B cell (primary cell): ENCODE data around the gene FAXC. TPM values are rescaled to one million over a fixed set of nuclear protein-coding genes. Genes with fewer than 3 reads are reported as not detected.
A peak's percentile ranks its signal among the peaks of the same experiment; 100 is the strongest.

Experiments
- ATAC-seq: fragments of 200-7000 bp; cut with Tn5 transposase; one replicate; pipeline ENCODE4 v1.10.0; 2021; ENCODE audit warnings: low read depth, mild to moderate bottlenecking, moderate number of reproducible peaks, moderate library complexity
- CTCF ChIA-PET: fragments of 350-600 bp; sonication (Branson Sonifier 250); formaldehyde crosslinking; loops from one replicate; lab custom pipeline; 2021; ENCODE audit warnings: antibody characterized with exemption, inconsistent platforms; lab: Charles Lee
- POLR2A ChIA-PET: fragments of 350-600 bp; sonication (Branson Sonifier 250); formaldehyde crosslinking; loops from one replicate; lab custom pipeline; 2021; ENCODE audit warnings: antibody characterized with exemption; lab: Charles Lee
- DNase-seq: peaks from one replicate; pipeline ENCODE4 v3.0.0; 2013
- H2AFZ ChIP-seq: 2 replicates; pipeline ENCODE4 v1.6.1; 2012; ENCODE audit warnings: mild to moderate bottlenecking, low read depth, low read length; ENCODE audit not compliant: insufficient read depth, poor library complexity, severe bottlenecking
- H3K27ac ChIP-seq, 2 donors: 1 replicate in 1 of 2; 2 replicates in 1 of 2; pipeline ENCODE4 v1.5.1; 2012 to 2013; ENCODE audit warnings: low read length in 2 of 2, mild to moderate bottlenecking in 2 of 2, moderate library complexity in 1 of 2
- H3K27me3 ChIP-seq, 4 experiments: fragments of 200-600 bp in 1 of 4; sonication (generic) in 1 of 4; replicated peaks in 1 of 4; 1 replicate in 2 of 4; 2 replicates in 2 of 4; pipeline versions ENCODE4 v1.6.1 to v1.7.0; 2013 to 2016; ENCODE audit warnings: low read length in 3 of 4, mild to moderate bottlenecking in 2 of 4, mixed read lengths in 1 of 4, moderate library complexity in 1 of 4; ENCODE audit not compliant: insufficient read depth in 4 of 4, control insufficient read depth in 3 of 4; ENCODE audit errors: control extremely low read depth in 1 of 4
- H3K36me3 ChIP-seq, 2 experiments: replicated peaks in 1 of 2; 1 replicate in 1 of 2; 2 replicates in 1 of 2; pipeline versions ENCODE4 v1.6.1 to v1.7.1; 2013; ENCODE audit warnings: low read length in 1 of 2; ENCODE audit not compliant: insufficient read depth in 2 of 2, control insufficient read depth in 1 of 2; ENCODE audit errors: control extremely low read depth in 1 of 2, extremely low read depth in 1 of 2
- H3K4me1 ChIP-seq, 2 donors: fragments of 200-600 bp in 1 of 2; sonication (generic) in 1 of 2; 1 replicate in 1 of 2; 2 replicates in 1 of 2; pipeline versions ENCODE4 v1.5.1 to v1.6.1; 2013 to 2017; ENCODE audit warnings: low read length in 2 of 2; ENCODE audit not compliant: control insufficient read depth in 2 of 2, insufficient read depth in 2 of 2
- H3K4me2 ChIP-seq: replicated peaks from 2 replicates; pipeline ENCODE3; 2012; ENCODE audit warnings: mild to moderate bottlenecking, low read depth, low read length; ENCODE audit not compliant: poor library complexity, severe bottlenecking
- H3K4me3 ChIP-seq, 5 experiments: fragments of 200-600 bp in 1 of 5; sonication (generic) in 1 of 5; 1 replicate in 3 of 5; 2 replicates in 2 of 5; pipeline versions ENCODE4 v1.5.1 to v1.7.0; 2011 to 2016; ENCODE audit warnings: low read length in 4 of 5, mild to moderate bottlenecking in 4 of 5, low read depth in 2 of 5, control low read depth in 1 of 5, moderate library complexity in 1 of 5; ENCODE audit not compliant: insufficient read depth in 1 of 5; ENCODE audit errors: control extremely low read depth in 1 of 5, extremely low read depth in 1 of 5
- H3K79me2 ChIP-seq: fragments of 200-600 bp; sonication (generic); one replicate; pipeline ENCODE4 v1.6.0; 2016; ENCODE audit warnings: low read length; ENCODE audit not compliant: control insufficient read depth, insufficient read depth
- H3K9ac ChIP-seq: fragments of 200-600 bp; sonication (generic); 2 replicates; pipeline ENCODE4 v1.6.1; 2017; ENCODE audit warnings: mild to moderate bottlenecking, low read length, moderate library complexity
- H3K9me3 ChIP-seq, 3 donors: one replicate each; pipeline versions ENCODE4 v1.6.1 to v1.7.1; 2013; ENCODE audit warnings: low read length in 2 of 3; ENCODE audit not compliant: control insufficient read depth in 2 of 3, insufficient read depth in 1 of 3; ENCODE audit errors: control extremely low read depth in 1 of 3
- H4K20me1 ChIP-seq: 2 replicates; pipeline ENCODE4 v1.6.0; 2012; ENCODE audit warnings: mild to moderate bottlenecking, low read length; ENCODE audit not compliant: insufficient read depth, control insufficient read depth, poor library complexity, severe bottlenecking
- H3K27ac Mint-ChIP-seq: one replicate; pipeline ENCODE4 v1.8.0; 2021; ENCODE audit warnings: mixed read lengths
- H3K27me3 Mint-ChIP-seq: one replicate; pipeline ENCODE4 v1.8.0; 2021; ENCODE audit warnings: mixed read lengths
- H3K4me1 Mint-ChIP-seq: one replicate; pipeline ENCODE4 v1.8.0; 2021; ENCODE audit warnings: mixed read lengths
- H3K4me3 Mint-ChIP-seq: one replicate; pipeline ENCODE4 v1.8.0; 2021; ENCODE audit warnings: mixed read lengths
- H3K9me3 Mint-ChIP-seq: one replicate; pipeline ENCODE4 v1.8.0; 2022; ENCODE audit warnings: mixed read lengths; ENCODE audit not compliant: insufficient read depth
- EZH2 ChIP-seq: IDR thresholded peaks from 2 replicates; pipeline ENCODE4 v1.6.1; 2012; ENCODE audit warnings: borderline replicate concordance, low read depth, mild to moderate bottlenecking, moderate library complexity, low read length; ENCODE audit not compliant: insufficient read depth, poor library complexity, severe bottlenecking
- WGBS: methylation state at CpG from one replicate; pipeline ENCODE4 v1.1.5; 2013; ENCODE audit warnings: missing lambda C conversion rate; ENCODE audit not compliant: insufficient coverage; 5-methylcytosine and 5-hydroxymethylcytosine counted together
- intact Hi-C: fragments of 100-400 bp; cut with micrococcal nuclease; formaldehyde crosslinking; loops from one replicate; pipeline ENCODE4 v1.10.0; 2022
- polyA minus RNA-seq: library from RNA; depleted of rRNA, polyadenylated mRNA; stranded (reverse); fragments of >200 nt; gene quantifications from 2 replicates; pipeline ENCODE4 v1.2.3, GENCODE V29; 2012
- polyA plus RNA-seq: library from polyadenylated mRNA; depleted of rRNA; stranded (reverse); fragments of >200 nt; gene quantifications from 2 replicates; pipeline ENCODE4 v1.2.3, GENCODE V29; 2012
- total RNA-seq, 2 donors: library from RNA; stranded (reverse); fragments of 120-200 nt in 1 of 2; gene quantifications; 1 replicate in 1 of 2; 2 replicates in 1 of 2; pipeline versions ENCODE4 v1.2.3 to v1.2.4, GENCODE V29; 2013 to 2022
- TF ChIP-seq, protein P1 (sequence below): fragments of 200-600 bp; IDR thresholded peaks from one replicate; pipeline ENCODE4 v1.8.0; 2022; ENCODE audit warnings: antibody characterized with exemption, mild to moderate bottlenecking

FAXC gene
- total RNA-seq (not detected in 2 replicates), polyA plus RNA-seq (not detected in 2 replicates), polyA minus RNA-seq (not detected in 2 replicates)
- not detected for total RNA-seq (2013)

DNA sequence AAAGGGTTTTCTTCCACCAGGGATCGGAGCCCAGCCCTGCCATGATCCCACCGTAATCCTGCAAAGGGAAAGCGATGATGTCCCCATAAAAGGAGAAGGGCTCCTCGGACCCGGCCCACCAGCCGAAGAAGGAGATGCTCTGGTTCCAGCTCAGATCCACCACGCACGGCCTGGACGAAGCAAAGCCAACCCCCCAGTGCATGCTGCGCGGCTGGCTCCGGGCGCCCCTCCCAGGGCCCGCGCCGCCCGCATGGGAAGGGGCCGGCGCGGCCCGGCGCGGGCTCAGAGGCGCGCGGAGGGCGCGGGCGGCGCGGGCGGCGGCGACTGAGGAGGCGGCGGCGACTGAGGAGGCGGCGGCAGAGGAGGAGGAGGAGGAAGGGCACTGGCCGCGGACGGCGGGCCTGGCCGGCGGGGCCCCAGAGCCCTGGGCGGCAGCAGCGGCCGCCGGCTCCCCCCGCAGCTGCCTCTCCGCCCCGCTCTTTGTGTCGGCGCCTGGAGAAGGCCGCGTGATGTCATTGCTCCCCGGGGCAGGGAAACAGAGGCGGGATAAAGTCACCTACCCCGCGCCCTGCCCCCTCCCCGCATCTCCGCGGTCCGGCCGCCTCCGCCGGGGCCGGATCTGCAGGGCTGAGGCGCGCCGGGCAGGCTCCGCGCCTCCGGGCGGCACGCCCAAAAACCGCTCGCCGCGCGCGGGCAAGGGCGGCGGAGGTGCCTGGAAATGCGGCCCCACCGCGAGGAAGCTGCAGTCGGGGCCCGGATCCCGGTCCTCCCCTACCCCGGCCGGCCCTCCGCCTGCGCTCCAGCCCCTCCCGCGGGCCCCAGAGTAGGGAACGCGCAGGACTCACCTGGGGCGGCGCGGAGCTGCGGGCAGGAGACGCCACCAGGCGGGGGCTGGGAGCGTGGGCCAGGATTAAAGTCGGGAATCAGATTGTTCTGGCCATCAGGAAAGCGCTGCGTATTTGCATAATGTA, at the start of gene FAXC:
Gene FAXC (minus strand): TSS at position 504 of the 971 bp plus-strand sequence. CDS start 302 bp downstream, at position 202.
- ATAC-seq: no peak
- H3K9ac ChIP-seq: peak within 1 kb of the TSS; percentile 15
- H3K9me3 ChIP-seq: peaks cover 0 to 5% (median 0%) of the 10 kb centered on the region in 3 donors
- H3K4me3 ChIP-seq: peak within 1 kb of the TSS in 3 of 5 experiments; percentile 2 to 24 (median 15)
- H4K20me1 ChIP-seq: no peaks in the 10 kb centered on the region
- H3K4me2 ChIP-seq: peak within 1 kb of the TSS; percentile 66
- peaks cover 4 to 6% of the 10 kb centered on the region in 2 donors for H3K4me1 ChIP-seq
- TF ChIP-seq, protein P1, sequence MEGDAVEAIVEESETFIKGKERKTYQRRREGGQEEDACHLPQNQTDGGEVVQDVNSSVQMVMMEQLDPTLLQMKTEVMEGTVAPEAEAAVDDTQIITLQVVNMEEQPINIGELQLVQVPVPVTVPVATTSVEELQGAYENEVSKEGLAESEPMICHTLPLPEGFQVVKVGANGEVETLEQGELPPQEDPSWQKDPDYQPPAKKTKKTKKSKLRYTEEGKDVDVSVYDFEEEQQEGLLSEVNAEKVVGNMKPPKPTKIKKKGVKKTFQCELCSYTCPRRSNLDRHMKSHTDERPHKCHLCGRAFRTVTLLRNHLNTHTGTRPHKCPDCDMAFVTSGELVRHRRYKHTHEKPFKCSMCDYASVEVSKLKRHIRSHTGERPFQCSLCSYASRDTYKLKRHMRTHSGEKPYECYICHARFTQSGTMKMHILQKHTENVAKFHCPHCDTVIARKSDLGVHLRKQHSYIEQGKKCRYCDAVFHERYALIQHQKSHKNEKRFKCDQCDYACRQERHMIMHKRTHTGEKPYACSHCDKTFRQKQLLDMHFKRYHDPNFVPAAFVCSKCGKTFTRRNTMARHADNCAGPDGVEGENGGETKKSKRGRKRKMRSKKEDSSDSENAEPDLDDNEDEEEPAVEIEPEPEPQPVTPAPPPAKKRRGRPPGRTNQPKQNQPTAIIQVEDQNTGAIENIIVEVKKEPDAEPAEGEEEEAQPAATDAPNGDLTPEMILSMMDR: no peak
- no peak for TF ChIP-seq EZH2
- H3K4me1 Mint-ChIP-seq: peaks cover 4% of the 10 kb centered on the region
- H3K79me2 ChIP-seq: no peaks in the 10 kb centered on the region
- peak within 1 kb of the TSS; percentile 28 for H2AFZ ChIP-seq
- peaks cover 62% of the 10 kb centered on the region for H3K27me3 Mint-ChIP-seq
- H3K27me3 ChIP-seq: peaks cover 0 to 46% (median 26%) of the 10 kb centered on the region in 4 experiments
- POLR2A ChIA-PET: no interaction called here
- intact Hi-C loops: no loop called here
- CTCF ChIA-PET: no interaction called here
- WGBS: 2% methylated on average over 102 of the region's 108 CpGs
- peak within 1 kb of the TSS; percentile 57 for H3K4me3 Mint-ChIP-seq
- no peak within 1 kb of the TSS for H3K27ac ChIP-seq
- no peaks in the 10 kb centered on the region for H3K9me3 Mint-ChIP-seq
- no peak within 1 kb of the TSS for H3K27ac Mint-ChIP-seq
- H3K36me3 ChIP-seq: no peaks in the 10 kb centered on the region
- peak; percentile 5 for DNase-seq
